ENCODE results near the gene PARD3B.

The PARD3B gene

GRCh38 chr2:204901591-204901990 is 356.3 kb downstream of the PARD3B start:
- no peak for FAIRE-seq

GRCh38 chr2:204909791-204910190 is 364.5 kb downstream of the PARD3B start:
- no peak for FAIRE-seq

- FAIRE-seq: no peak
Measured at GRCh38 chr2:204913312-204913711, 368.0 kb downstream of the PARD3B start.

GRCh38 chr2:204913854-204914464 is 368.7 kb downstream of the PARD3B start:
- FAIRE-seq: no peak

DNA sequence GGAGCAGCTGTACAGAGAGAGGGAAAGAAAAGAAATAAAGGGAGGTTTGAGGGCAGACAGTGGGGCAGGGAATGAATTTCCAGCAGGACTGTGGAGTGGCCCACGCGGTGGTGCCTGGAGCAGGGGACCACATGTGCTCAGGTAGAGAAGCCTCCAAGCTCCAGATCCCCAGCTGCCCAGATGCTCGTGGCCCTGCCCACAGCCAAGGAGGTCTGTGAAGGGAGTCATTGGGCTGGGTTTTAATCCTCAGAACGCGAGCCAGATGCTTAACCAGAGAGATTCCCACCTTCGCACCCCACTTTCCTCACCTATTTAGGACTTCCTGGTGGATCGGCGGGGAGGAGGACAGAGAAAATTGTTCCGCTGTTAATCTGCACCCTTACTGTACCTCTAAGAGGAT is 369.4 kb downstream of the PARD3B start:
- FAIRE-seq: no peak

DNA sequence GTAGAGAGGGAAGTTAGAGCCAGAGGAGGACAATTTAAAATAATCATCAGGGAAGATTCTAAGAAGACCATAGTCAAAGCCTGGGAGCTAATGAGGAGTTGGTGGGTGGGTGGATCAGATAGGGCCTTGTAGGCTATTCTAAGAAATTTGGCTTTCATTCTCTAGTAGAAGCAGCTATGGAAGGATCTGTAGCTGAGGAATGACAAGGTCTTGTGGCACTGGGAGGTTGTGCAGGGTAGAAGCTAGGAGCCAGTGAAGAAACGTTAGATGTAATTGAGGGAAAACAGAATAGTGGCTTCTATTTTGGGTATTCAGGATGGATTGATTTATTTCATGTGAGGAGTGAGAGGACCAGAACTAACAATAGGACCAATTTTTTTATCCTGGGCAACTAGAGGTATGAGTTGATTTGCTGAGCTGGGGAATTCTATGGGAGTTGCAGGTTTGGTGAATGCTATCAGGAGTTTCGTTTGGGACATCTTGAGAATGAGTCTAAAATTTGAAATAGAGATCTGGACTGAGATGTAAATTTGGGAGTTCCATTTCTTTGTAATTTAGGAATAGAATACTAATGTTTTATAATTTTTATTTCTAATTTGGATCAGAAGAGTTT is 371.9 kb downstream of the PARD3B start:
- FAIRE-seq: no peak

DNA sequence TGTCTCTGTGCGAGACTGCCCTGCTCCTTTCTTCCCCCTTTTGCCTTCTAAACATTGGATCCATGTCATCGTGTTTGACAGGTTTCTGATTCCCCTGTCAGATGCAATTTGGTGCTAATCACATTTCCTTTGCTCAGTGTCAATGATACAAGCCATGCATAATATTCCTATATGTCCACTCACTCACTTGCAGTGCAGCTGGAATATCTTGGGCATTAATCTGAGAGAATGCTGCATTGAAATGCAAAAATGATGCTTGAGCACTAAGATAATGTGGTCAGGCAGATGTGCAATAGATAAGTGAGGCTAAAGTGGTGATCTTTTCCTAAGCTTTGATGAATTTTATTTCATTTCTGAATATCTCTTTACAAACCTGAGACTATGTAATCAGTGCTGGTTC is 375.5 kb downstream of the PARD3B start:
- no peak for FAIRE-seq

DNA sequence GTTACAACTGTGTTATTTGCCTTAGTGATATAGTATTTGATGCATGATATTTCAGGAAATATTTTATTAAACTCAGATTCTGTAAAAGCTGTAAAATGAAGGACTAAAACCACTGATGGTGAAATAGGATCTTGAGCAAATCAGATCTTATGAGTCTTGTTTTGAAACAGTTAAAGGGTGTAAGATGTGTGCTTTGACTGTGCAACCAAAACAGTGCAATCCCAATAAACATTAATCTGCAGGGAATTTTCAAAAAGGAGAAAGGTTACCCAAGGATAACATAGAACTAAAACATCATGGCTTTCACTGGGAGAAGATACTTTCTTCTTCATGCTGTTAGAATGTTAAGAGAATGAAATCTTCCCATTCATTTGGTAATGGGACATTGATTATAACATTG is 378.7 kb downstream of the PARD3B start:
- FAIRE-seq: no peak

DNA sequence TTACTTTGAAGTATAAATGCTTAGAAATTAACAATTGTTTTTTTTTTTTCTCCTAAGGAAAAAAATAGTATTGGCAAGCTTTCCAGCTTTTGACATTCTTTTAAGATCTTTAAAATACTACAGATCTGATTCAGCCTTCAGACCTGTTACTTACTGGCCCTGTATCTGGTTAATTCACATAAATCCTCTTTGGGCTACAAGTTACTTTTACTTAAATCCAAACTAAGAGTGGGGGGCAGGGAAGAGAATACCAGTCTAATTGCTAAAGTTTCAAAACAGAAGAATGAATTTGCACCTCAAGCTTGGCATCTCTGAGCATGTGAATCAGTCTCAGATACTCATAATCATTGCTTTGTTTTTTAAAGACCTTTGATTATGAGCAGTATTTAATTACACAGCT is 386.3 kb downstream of the PARD3B start:
- FAIRE-seq: no peak

GRCh38 chr2:204933735-204934374 is 388.6 kb downstream of the PARD3B start:
- FAIRE-seq: no peak

DNA sequence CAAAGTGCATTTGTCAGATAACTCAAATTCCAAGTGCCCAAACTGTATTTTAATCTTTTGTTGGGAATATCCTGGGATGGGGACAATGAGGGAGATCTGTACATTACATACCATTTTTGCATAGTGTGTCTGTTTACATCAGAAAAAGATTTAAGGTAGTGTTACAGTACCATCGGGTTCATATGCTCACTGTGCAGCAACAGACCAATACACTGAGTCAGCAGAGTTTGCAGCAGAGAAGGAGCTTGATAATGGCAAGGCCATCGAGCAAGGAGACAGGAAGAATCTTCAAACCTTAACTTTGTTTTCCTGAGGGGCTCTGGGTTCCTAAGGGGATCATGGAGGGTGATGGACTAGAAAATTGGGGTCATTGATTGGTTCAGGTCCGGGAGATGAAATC is 399.7 kb downstream of the PARD3B start:
- no peak for FAIRE-seq

DNA sequence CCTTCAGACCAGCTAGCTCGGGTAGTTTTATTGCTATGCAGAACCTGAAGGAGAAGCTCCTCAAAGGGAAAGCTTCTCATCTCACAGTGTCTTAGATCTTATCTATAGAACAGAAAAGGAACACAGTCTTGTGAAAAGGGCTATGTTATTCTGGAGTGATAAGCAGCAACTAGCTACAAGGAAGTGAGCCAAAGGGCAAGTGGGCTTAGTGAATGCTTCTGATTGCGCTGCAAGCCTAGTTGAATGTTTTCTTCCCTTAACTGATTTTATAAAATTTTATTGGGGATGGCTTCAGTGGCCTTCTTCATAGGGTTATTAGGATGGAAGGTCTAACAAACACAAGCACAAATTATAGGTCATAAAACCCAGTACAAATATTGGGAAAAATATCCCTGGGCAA is 400.1 kb downstream of the PARD3B start:
- FAIRE-seq: no peak

- no peak for FAIRE-seq
Measured at GRCh38 chr2:204946892-204947291, 401.6 kb downstream of the PARD3B start.

- no peak for FAIRE-seq
Measured at GRCh38 chr2:204947405-204947804, 402.1 kb downstream of the PARD3B start.

DNA sequence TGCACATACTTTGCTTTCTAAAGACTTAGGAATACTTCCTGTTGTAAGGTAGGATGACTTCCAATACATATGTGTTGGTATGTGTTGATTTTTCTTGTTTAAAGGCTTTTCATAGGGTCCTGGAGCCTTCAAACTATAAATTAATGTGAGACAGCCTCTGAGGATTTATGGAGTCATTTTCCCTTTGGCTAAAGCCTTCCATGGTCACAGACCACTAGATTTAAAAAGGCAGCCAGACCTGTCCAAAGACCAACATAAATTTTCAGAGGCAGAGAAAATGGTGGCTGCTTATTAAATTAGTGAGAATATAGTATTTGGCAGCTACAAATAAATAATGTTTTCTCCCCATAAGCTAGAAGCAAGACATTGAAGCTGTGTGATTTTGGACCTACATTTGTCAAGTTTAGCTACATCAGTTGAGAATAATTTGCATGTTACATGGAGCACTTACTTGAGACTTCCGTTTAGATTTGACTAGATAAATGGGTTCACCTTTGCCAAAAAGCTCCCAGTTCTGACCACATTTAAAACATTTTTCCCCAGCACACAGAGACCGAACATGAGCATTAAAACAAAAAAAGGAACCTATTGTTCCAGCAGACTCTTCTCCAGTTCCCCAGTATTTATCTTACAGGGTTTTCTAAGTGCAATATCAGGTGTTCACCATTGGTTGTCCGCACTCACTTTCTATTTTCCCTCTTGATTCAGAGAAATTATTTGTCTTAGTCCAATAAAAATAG is 402.9 kb downstream of the PARD3B start:
- FAIRE-seq: no peak

GRCh38 chr2:204948822-204949221 is 403.5 kb downstream of the PARD3B start:
- no peak for FAIRE-seq

- FAIRE-seq: no peak
Measured at GRCh38 chr2:204950695-204951346, 405.5 kb downstream of the PARD3B start.

DNA sequence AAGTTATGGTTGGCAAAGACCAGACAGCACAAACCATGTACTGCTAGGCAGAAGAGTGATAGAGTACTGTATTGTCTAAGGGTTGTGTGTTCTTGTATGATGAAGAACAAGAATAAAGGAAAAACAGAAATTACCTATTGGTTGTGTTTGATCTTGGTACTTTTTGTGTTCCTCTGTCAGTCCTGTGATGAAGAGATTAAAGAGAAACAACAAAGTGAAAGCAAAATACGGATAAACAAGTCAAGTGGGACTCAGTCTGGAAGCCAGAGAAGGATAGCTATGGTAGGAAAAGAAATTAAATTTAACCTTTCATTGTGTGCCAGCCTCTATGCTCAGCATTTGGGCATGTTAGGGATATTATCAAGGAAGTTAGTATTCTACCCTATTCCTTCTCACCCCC is 413.1 kb downstream of the PARD3B start:
- no peak for FAIRE-seq

GRCh38 chr2:204964414-204964813 is 419.1 kb downstream of the PARD3B start:
- FAIRE-seq: no peak

DNA sequence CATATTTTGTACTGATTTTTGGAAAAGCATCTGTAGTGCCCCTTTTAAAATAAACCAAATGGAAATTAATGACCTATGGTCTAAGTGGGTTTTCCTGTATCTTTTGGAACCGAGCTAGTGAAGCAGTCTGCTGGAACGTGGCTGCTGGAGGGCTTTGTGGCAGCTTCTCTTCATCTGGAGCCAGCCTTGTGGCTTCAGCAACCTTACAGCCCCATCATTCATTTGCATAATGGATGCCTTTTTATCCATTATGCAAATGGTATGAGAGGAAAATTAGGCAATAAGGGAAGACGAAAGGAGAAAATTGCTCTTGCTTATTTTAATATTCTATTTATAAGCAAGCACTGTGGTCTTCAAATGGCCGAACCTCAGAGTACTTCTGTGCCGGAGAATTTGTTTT is 421.0 kb downstream of the PARD3B start:
- FAIRE-seq: no peak

- no peak for FAIRE-seq
Measured at GRCh38 chr2:204967199-204967960, 422.1 kb downstream of the PARD3B start.

DNA sequence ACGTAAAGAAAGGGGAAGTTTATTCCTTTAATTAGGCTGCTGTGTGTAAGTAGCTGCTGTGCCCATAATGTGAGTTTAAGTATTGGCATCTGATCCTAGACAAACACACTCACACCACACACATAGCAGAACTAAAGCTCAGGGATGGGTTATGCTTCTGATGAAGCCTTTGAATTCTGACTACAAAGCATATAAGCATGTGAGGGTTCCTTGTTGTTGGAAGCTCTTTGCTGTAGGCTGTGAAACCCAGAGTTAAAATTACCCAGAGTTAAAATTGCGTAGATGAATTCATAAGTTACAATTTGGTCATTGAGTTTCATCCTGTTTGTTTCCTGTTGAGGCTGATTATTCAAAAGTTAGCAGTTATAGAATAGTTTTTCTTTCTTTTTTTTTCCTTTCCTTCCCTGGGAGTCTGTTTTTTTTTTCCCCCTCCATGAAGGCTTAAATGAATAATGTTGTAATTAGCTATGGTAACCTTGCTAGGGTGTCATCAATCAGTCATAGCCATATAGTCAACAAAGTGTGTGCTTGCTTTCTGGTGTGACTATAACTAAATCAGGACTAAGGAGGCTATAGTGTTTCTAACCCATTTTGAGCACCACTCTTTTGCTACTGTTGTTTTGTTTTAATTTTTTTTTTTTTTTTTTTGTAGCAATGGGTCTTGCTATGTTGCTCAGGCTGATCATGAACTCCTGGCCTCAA is 426.1 kb downstream of the PARD3B start:
- no peak for FAIRE-seq

Measured in islet of Langerhans (tissue), 1 donor.